Measurements from ENCODE around the gene RAD17. TPM values are rescaled to one million over a fixed set of nuclear protein-coding genes. Genes with fewer than 3 reads are reported as not detected.

The RAD17 gene, protein sequence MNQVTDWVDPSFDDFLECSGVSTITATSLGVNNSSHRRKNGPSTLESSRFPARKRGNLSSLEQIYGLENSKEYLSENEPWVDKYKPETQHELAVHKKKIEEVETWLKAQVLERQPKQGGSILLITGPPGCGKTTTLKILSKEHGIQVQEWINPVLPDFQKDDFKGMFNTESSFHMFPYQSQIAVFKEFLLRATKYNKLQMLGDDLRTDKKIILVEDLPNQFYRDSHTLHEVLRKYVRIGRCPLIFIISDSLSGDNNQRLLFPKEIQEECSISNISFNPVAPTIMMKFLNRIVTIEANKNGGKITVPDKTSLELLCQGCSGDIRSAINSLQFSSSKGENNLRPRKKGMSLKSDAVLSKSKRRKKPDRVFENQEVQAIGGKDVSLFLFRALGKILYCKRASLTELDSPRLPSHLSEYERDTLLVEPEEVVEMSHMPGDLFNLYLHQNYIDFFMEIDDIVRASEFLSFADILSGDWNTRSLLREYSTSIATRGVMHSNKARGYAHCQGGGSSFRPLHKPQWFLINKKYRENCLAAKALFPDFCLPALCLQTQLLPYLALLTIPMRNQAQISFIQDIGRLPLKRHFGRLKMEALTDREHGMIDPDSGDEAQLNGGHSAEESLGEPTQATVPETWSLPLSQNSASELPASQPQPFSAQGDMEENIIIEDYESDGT
- total RNA-seq (2022; extraction: Qiagen RNA extraction; ENCODE audit: low read depth), result 13.5 to 17.1 TPM (median 15.8 TPM) in 5 replicates

DNA sequence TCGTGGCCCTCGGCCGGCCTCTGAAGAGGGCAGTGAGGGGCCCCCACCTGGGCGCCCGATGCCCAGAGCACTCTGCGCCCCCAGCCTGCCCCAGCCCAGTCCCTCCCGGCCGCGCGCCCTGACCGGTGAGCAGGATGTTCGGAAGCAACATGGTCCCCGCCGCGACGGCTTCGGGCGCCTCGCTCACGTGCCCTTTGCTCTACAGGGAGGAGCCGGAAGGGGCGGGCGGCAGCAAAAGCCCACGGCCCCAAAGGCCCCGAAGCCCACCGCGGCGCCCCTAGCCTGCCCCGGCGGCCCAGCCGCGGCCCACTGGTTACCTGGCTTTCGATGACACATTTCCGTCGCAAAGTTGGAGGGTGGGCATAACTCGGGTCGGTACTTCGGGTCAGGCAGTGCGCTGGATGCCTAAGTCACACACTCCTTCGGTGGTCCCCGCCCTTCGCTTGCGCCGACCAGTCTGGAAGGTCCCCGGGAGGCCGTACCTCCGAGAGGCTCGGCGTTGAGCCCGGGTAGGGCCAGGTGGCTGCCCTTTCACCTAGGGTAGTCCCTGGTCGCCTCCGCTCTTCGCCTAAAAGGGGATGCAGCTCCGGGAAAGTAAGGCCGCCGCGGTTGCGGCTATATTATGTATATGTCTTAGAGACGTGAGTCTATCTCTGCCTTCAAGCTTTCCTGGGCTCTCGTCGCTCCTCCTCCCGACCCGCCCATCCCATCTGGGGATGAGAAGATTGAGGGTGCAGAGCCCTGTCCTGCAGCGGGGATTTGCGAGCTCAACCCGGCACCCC, at the start of gene RAD17, which contains the start of the genes AK6 and TAF9:
TSS of gene RAD17 (plus strand) at position 479 of the 782 bp plus-strand sequence. CDS start 2,391 bp downstream, outside the sequence.
TSS of gene AK6 (minus strand) at position 181 of the 782 bp plus-strand sequence. CDS start at position 151, 30 bp downstream.
TSS of gene TAF9 (minus strand) at position 181 of the 782 bp plus-strand sequence. CDS start 3,783 bp downstream, outside the sequence.

DNA sequence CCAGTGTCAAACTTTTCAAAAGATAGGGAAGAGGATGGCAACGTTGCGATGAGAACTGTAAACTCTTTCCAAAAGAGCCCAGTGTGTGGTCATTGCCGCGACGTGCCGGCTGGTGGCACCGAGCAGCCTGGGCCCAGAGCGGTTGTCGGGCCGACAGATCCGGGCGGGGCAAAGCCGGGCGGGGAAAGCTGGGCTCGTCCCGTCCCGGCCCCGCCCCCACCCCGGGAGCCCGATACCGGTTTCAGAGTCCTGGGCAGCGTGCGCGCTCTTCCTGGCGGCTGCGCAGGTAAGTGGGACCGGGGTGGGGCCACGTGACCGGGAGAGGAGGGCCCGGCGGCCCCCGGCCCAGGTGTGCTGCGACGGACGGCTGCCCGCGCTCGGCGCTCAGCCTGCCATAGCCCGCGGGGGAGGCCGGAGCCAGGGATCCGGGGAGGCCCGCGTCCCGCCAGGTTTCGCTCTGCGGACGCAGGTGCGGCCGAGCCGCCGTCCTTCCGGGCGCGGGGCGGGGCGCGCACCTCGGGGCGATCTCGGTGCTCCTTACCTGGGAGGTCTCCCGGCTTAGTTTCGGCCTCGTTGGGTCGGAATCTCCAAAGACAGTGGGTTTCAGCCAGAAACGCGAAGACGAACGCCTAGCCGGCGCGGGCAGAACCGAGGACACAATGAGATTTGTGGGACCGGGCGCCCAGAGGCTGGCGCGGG, 45.4 kb downstream of the RAD17 start, which contains the start of gene MARVELD2:
TSS of gene MARVELD2 (plus strand) at position 232 of the 699 bp plus-strand sequence. CDS start 4,270 bp downstream, outside the sequence.

Other genes with a start within 250 kb of the RAD17 start
- 249 to 331 TPM (median 287 TPM) in 5 replicates for gene CCNB1, start 202.7 kb upstream of the RAD17 start, total RNA-seq (2022; extraction: Qiagen RNA extraction; ENCODE audit: low read depth)
- 15.6 to 35.5 TPM (median 31.7 TPM) in 5 replicates for gene CENPH, start 180.2 kb upstream of the RAD17 start, total RNA-seq (2022; extraction: Qiagen RNA extraction; ENCODE audit: low read depth)
- 57.4 to 74.0 TPM (median 60.4 TPM) in 5 replicates for gene CDK7, start 134.9 kb upstream of the RAD17 start, total RNA-seq (2022; extraction: Qiagen RNA extraction; ENCODE audit: low read depth)
- gene CCDC125, start 37.0 kb upstream of the RAD17 start, total RNA-seq (2022; extraction: Qiagen RNA extraction; ENCODE audit: low read depth), result 2.4 to 3.7 TPM (median 3.3 TPM) in 5 replicates
- gene AK6, start 298 bp upstream of the RAD17 start, total RNA-seq (2022; extraction: Qiagen RNA extraction; ENCODE audit: low read depth), result 27.1 to 63.2 TPM (median 47.9 TPM) in 5 replicates
- gene TAF9, start 298 bp upstream of the RAD17 start, total RNA-seq (2022; extraction: Qiagen RNA extraction; ENCODE audit: low read depth), result 121 to 148 TPM (median 139 TPM) in 5 replicates
- gene MARVELD2, start 45.3 kb downstream of the RAD17 start, total RNA-seq (2022; extraction: Qiagen RNA extraction; ENCODE audit: low read depth), result 2.5 to 2.9 TPM (median 2.6 TPM) in 5 replicates
- 11.7 to 18.6 TPM (median 12.4 TPM) in 5 replicates for gene OCLN, start 123.0 kb downstream of the RAD17 start, total RNA-seq (2022; extraction: Qiagen RNA extraction; ENCODE audit: low read depth)
- 24.9 to 40.2 TPM (median 35.1 TPM) in 5 replicates for gene GTF2H2C, start 190.4 kb downstream of the RAD17 start, total RNA-seq (2022; extraction: Qiagen RNA extraction; ENCODE audit: low read depth)

Measured in A549 treated with RU486 at 1 μM for 4 hours (cell line).